NCI-H2227 (cell line): ENCODE measurements around the gene ZDHHC11B.
A peak's percentile ranks its signal among the peaks of the same experiment; 100 is the strongest.
"Not testable (repeated sequence)": the region's sequence is repeated elsewhere in the genome, so short reads cannot be mapped to it uniquely, and the experiment has no call there.

ENCODE experiments used
- DNase-seq: peaks from one replicate; lab custom pipeline; 2025; ENCODE audit not compliant: unreplicated experiment; lab: John Stamatoyannopoulos, UW

ZDHHC11B gene

DNA sequence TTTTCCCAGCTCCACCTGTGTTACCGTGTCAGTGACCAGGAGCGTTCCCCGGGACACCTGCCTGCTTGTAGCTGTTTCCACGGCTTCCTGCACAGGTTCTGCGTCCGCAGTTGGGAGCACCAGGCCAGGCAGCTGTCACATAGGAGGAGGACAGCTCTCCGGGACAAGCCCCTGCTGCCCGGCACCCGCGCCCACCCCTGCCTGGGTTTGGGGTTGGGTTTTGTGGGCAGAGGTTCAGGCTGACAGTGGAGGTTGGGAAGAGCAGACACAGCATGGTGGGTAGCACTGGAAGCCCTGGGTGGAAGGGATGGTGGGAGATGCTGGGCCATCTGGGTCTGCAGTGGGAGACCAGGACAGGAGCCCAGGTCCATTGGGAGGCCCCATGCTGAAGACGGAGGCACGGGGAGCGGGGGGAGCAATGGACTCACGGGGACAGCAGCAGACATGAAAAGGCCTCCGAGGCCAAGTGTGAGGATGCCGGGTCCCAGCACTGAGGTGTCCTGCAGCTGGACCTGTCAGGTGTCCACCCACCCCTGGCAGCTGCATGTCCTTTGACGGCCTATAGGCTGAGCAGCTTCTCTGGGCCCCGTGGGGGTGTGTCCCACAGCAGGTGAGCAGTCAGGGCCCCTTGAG lies 2.8 kb upstream of the ZDHHC11B start:
- not testable (repeated sequence) for DNase-seq

DNA sequence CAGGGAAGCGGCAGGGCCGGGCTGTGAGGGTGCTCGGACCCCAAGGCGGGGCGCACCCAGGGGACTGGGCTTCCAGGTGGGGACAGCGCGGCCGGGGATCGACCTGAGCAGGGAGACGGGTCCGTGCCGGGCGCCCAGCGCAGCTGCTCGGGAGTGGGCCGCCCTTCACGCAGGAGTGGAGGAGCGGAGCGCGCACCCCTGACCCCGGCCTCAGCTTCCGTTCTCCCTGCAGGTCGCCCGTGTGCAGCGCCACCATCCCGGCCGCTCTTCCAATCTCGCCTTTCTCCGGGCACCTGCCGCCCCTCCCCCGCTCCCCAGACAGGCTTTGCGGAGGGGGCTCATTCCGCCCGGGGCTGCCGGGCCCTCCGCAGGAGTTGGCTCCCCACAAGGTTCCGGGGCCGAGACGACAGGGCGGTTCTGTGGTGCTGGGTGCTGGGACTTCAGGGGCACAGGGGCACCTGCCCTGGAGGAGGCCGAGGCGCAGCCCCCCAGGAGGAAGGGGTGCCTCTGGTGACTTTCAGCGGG lies 714 bp upstream of the ZDHHC11B start:
- peak; percentile 40 for DNase-seq

DNA sequence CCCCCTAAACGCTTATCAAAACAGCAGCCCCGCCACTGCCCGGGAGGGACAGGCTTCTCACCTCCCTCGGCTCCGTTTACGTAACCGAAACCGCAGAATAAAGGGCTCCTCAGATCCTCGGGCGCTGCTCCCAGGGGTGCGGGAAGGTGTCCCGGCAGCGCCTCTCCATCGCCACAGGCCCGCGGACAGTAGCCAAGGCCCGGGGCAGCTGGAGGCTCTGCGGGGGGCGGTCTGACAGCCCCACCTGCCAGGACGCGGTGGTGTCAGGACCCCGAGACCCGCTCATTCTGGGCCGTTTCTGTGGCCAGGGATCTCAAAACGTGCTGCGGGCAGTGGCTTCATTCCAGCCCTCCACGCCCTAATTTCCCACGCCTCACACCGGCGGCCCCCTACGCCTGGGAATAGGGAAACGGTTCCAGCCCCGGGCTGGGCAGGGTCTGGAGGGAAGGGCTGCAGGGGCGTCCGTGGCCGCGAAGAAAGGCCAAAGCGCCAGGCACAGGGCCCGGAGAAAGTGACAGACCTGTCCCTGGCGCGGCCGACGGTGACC lies 575 bp downstream of the ZDHHC11B start:
- DNase-seq = not testable (repeated sequence)

DNA sequence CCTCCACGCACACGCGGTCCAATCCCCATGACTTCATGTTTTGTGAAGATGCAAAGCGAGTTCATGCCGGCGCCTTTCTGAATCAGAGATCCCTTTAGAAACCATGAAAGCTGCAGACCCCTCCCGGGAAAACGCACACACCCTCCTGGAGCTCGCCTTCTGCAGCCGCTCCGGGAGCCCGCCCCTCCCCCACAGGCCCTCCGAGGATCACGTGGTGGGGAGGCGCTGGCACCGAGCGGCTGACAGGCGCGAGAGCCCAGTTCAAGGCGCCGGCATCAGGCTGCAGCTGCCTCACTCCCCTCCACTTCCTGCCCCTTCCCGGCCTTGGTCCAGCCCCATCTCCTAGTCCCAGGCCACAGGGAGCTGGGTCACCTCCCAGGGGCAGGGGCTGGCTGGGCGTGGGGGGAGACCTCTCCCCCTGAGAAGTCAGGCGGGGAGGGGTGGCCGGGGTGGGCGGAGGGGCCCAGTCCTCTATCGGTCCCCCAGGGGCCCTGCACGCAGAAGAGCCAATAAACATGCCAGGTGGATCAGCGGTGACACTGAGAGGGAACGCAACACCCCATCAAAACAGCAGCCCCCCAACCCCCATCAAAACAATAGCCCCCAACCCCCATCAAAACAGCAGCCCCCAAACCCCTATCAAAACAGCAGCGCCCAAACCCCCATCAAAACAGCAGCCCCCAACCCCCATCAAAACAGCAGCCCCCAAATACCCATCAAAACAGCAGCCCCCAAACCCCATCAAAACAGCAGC lies 1.3 kb downstream of the ZDHHC11B start:
- DNase-seq = not testable (repeated sequence)

DNA sequence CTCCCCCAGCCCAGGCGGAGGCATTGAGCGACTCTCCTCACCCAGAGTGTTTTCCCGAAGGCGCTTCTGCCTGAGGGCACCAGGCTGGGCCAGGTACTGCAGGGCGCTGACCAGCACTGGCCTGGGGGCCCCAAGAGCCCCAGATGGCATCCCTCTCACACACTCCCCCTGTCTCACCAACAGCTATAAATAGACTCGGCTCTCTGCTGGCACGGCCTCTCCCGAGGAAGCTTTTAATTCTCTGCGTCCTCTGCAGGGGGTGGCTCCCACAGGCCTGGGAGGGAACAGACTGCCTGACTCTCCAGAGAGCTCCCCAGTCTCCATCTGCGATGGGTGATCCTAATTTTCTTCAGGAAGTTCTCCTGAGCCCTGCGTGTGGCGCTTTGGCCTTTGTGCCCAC lies 2.2 kb downstream of the ZDHHC11B start:
- not testable (repeated sequence) for DNase-seq

DNA sequence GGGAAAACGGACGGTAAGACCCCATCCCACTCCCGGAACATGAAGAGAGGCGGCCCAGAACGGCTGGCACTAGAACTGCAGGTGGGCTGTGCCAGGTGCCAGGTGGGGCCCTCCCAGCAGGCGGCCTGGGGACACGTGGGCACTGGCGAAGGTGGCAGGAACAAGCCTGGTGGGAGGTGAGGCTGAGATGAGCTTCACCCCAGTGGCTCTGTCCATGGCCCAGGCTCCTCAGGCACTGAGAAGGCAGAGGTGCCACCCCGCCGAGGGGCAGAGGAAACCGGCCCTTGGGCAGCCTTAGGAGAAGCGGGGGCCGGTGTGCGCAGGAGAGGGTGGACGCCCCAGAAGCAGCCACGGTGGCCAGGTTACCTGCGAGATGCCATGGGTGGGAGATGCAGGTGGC lies 4.0 kb downstream of the ZDHHC11B start:
- not testable (repeated sequence) for DNase-seq

DNA sequence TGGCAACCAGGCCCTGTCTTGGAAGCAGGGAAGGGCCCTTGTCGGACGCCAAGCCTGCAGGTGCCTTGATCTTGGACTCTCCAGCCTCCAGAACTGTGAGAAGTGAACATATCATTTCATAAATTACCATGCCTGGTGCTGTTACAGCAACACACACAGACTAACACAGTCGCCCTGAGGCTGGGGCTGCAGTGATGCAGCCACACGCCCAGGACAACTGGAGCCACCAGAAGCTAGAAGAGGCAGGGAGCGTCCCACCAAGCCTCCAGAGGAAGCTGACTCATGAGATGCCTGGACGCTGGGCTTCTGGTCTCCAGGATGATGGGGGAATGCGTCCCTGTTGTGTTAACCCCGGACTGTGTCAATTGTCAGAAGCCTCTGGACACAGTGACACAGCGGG lies 5.6 kb downstream of the ZDHHC11B start:
- DNase-seq = not testable (repeated sequence)

DNA sequence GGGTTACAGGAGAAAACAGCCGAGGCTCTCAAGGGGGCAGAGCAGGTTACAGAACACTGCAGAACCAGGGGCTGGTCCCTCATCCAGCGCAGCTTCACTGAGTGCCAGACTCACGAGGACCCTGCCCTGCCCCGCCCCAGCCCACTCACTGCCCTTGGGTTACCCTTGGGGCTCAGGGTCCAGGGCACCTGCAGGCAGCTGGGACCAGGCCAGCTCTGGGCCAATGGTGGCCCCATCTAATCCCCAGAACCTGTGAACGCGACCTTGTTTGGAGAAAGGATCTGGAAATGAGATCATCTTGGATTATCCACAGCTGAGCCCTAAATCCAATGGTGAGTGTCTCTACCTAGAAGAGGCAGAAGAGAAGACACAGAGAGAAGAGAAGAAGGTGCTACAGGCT lies 6.1 kb downstream of the ZDHHC11B start:
- DNase-seq = not testable (repeated sequence)

DNA sequence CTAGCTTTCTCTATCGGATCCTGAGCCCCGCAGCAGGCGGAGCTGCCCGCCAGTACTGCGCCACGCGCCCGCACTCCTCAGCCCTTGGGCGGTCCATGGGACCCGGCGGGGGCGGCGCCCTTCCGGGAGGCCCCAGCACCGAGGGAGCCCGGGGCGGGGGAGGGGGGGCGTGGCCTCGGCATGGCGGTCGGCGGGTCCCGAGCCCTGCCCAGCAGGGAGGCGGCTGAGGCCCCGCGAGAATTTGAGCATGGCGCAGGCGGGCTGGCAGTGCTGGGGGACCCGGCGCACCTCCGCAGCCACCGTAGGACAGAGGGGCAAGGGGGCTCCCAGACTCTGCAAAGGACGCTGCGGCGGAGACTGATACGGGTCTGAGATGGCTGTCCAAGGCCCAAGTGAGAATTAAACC lies 6.8 kb downstream of the ZDHHC11B start:
- no peak for DNase-seq

DNA sequence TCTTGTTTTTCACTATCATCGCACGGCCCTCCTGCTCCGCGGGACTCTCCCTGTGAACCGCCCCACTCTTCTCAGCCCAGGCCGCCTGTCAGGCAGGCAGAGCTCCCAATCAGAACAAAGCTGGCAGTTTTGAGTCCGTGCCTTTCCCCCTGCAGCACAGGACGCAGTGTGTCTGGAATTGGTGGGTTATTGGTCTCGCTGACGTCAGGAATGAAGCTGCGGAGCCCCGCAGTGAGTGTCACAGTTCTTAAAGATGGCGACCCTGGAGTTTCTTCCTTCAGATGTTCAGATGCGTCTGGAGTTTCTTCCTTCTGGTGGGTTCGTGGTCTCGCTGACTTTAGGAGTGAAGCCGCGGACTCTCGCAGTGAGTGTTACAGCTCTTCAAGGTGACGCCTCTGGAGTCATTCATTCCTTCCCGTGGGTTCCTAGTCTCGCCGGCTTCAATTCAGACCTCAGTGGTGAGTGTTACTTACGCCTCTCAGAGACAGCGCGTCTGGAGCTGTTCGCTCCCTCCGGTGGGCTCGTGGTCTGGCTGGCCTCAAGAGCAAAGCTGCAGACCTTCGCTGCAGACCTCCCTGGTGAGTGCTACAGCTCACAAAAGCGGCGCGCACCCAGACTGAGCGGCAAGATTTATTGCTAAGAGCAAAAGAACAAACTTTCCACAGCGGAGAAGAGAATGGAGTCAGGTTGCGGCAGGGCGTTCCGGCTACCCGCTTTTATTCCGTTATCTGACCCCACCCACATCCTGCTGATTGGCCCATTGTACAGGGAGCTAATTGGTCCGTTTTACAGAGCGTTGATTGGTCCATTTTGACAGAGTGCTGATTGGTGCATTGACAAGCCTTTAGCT lies 7.4 kb downstream of the ZDHHC11B start:
- no peak for DNase-seq

DNA sequence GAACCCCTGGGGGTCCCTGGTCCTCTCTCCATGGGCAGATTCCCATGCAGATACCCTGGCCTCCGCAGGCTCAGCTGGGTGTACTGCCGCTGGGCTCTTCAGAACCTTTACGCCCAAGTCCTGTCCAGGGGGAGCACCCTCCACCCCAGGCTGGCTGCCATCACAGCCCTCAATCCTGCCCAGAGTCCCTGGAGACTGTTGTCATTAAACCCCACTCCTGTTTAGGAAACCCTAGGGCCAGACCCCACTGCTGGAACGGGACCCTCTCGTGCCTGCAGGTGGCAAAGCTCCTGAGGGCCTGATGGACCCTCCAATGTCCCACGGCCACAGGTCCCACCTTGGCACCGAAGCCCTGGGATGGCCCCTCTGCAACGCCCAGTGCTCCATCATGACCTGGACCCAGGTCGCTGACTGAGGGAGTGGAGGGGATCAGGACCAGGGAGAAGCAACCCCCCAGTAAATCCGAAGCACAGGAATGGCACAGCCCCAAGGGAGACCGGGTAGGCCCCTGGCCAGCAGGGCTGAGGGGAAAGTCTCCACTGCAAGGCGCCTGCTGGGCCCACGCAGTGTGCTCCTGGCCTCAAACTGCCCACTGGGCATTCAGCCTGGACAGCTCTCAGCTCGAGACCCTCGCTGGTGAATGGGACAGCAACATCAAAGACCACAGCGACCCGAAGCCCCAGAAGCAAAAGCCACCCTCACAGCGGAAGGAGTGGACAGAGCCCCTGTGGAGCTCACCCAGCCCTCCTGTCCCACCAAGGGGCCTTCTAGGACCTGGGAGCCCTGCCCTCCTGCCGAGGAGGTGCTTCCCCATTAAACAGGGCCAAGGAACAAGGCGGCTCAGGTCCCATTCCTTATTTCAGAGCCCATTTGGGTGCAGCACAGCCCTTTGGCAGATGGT lies 8.3 kb downstream of the ZDHHC11B start:
- DNase-seq = no peak

DNA sequence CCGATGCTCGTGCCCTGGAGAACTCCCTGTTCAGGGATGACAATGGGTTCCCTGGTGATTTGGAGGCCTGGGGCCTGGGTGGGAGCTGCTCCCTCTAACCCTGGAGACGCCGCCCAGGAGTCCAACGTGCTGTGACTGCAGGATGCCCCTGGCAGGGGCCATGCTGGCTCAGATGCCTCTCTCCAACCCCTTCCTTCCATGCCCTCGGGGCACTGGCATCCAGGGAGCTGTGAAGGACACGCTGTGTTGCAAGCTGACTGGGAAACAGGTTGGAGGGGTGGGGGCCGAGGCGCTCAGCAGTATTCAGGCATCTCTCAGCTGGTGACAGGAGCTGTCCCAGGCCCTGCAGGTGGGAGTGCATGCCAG lies 9.0 kb downstream of the ZDHHC11B start:
- not testable (repeated sequence) for DNase-seq

DNA sequence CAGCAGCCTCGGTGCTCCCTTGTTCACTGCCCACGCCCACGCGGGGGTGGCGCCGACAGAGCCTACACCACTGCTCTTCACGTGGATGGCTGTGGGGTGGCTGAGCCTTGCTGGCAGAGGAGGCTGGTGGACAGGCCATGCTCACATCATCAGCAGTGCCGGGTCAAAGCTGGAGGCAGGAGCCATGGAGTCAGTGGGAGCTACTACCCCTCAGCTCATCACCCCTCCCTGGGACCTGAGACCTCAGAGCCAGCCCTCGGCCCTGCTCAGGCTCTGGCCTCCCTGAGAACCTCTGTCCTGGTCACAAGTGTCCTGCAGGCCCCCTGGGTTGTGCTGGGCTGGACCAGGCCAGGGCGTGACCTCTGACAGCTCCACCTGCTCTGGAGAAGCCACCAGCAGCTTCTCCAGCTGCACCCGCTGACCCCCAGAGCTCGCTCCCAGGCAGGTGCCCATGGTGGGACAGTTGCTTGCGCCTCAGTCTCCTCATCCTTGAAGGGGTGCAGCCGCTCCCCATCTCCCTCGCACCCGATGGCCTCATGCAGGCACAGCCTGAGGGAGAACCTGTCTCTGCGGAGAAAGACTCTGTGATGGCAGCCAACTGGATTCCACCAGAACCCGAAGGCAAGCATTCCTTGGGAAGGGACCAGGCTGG lies 9.5 kb downstream of the ZDHHC11B start:
- not testable (repeated sequence) for DNase-seq

DNA sequence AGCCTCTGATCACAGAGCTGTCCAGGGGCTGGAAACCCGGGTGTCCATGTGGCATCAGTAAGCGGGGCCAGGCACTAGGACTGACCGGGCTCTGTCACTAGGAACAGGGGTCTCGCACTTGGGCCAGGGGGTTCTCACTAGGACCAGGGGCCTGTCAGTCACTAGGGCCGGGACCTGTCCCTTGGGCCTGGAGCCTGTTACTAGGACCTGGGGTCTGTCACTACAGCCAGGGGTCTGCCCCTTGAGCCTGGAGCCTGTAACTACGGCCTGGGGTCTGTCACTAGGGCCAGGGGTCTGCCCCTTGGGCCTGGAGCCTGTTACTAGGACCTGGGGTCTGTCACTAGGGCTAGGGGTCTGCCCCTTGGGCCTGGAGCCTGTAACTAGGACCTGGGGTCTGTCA lies 10.2 kb downstream of the ZDHHC11B start:
- not testable (repeated sequence) for DNase-seq

DNA sequence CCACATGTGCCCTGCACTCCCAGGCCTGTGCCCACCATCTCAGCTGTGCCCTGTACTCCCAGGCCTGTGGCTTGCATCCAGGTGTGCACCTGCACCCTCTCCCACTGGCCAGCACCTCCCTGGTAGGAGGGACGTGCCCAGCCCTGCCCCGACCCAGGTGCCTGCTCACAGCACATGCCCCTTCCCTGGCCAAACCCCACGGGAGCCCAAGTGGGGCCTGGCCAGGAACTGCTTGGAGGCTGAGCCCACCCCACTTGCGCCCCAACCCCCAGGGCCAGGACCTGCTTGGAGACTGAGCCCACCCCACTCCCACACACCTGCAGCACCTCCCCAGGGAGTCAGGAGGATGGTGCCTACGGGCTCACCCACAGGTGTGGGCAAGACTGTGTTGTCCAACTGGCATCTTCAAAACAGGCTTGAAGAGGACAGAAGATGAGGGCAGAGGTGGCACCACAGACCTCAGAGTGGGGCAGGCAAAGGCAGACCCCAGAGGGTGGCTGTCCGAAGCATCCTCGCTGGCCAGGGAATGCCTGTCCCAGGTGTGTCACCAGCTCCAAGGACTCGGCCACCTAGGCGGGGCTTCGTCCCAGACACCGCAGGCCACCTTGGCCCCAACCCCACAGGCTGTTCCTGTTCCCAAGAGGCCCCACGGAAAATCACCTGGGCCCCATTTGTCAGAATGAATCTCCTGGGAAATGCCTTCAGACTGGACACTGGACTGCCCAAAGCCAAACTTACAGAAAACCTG lies 10.8 kb downstream of the ZDHHC11B start:
- no peak for DNase-seq

DNA sequence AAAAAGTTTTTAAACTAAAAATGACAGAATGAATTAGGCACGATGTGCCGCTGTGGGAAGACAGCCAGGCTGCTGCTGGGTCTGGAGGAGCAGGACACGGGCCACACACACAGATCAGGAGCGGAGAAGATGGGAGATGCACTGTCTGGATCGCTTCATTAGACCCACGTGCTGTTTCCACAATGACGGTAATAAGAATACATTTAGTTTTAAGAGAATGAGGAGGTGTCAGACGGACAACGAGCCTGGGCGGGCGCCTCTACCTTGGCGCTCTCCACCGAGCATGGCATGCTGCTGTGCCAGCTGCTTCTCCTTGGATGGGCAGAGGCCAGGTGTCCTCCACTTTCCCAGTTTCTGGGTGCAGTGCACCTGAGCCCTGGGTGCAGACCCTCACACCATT lies 11.6 kb downstream of the ZDHHC11B start:
- not testable (repeated sequence) for DNase-seq

DNA sequence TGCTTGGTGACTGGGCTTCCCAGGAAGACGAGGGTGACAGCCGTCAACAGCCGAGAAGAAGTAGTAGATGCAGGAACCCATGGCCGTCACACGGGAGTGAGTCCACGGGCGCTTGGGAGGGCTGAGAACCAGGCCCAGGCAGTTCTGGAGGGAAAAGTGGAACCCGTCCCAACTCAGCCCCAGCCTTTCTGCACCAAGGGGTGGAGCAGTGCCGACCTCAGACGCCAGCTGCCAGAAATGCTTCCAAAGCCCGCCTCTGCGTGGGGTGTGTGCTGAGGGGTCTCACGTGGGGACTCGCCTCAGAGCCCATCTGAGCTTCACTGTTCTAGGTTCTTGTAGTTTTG lies 12.0 kb downstream of the ZDHHC11B start:
- not testable (repeated sequence) for DNase-seq

DNA sequence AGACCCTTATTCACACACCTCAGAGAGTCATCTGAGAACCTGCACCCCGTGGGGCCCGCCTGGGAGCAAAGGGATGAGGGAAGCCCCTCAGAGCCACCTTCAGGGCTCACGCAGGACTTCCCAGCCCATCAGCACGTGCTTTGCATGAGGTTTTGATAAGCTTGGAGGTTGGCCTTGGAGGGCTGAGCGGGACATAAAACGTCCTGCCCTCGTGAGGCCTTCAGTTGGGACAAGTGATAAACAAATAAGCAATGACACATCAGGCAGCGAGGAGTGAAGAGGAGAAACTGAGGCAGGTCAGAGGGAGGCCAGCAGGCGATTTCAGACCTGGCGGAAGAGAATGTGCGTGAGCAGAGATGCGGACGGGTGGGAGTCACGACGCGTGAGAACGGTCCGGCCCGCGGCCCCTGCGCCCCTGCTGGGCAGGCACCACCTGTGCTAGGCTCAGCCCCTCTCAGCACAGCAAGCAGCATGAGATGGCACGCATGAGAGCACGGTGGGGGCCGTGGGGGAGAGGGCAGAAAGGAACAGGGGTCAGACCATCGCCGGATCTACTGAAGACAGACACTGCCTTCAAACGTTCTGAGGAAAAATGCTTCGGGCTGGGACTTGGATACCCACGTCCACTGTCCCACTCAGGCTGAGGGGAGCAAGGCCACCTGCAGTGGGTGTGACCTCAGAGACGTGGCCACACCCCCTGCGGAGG lies 12.5 kb downstream of the ZDHHC11B start:
- DNase-seq = not testable (repeated sequence)
